Pancreas (tissue), 10 donors: Measurements from ENCODE around the gene ITGB2. TPM values are rescaled to one million over a fixed set of nuclear protein-coding genes. Genes with fewer than 3 reads are reported as not detected.

Experiments
- ATAC-seq, 4 donors: fragments of 200-7000 bp; cut with Tn5 transposase; one replicate each; pipeline versions ENCODE4 v1.8.0 to v1.9.1; 2020; ENCODE audit warnings: mild to moderate bottlenecking in 4 of 4, moderate library complexity in 4 of 4
- DNase-seq, 6 donors: peaks; one replicate each; pipeline ENCODE4 v3.0.0-alpha.2; 2020
- FAIRE-seq: peaks from 2 replicates; lab custom pipeline; 2012; peaks lifted over from hg19 to GRCh38; lab: Jason Lieb, UNC
- H3K27ac ChIP-seq, 4 donors: fragments of 200-600 bp; sonication (generic); 1 replicate in 3 of 4; 2 replicates in 1 of 4; pipeline versions ENCODE4 v1.5.0 to v1.8.0; 2020
- H3K27me3 ChIP-seq, 4 donors: fragments of 200-600 bp; one replicate each; pipeline ENCODE4 v1.8.0; 2021
- H3K36me3 ChIP-seq, 3 donors: fragments of 200-600 bp; sonication (generic) in 1 of 3; one replicate each; pipeline versions ENCODE4 v1.5.0 to v1.8.0; 2020 to 2021
- H3K4me1 ChIP-seq, 3 donors: fragments of 200-600 bp; one replicate each; pipeline ENCODE4 v1.8.0; 2021
- H3K4me3 ChIP-seq, 4 donors: fragments of 200-600 bp; sonication (generic) in 2 of 4; one replicate each; pipeline versions ENCODE4 v1.5.0 to v1.8.0; 2020 to 2021
- H3K9me3 ChIP-seq, 4 donors: fragments of 200-600 bp; one replicate each; pipeline ENCODE4 v1.8.0; 2021
- CTCF ChIP-seq, 4 donors: fragments of 200-600 bp; sonication (generic) in 3 of 4; IDR thresholded peaks; one replicate each; pipeline versions ENCODE4 v1.5.0 to v1.8.0; 2021; ENCODE audit warnings: antibody characterized with exemption in 4 of 4
- WGBS, 2 donors: extraction: QIAGEN DNeasy Blood & Tissue Kit; methylation state at CpG; one replicate each; pipeline ENCODE4 v1.1.7; 2013; 5-methylcytosine and 5-hydroxymethylcytosine counted together
- intact Hi-C, 3 donors: fragments of 100-400 bp; cut with DNase I; formaldehyde crosslinking; loops; one replicate each; pipeline versions ENCODE4 v1.11.1 to v1.14.2; 2022
- polyA plus RNA-seq, 2 donors: library from polyadenylated mRNA; stranded (reverse); fragments of 200-250 nt; gene quantifications; one replicate each; pipeline ENCODE4 v1.2.3, GENCODE V29; 2013
- total RNA-seq, 6 donors: library from RNA; stranded (reverse); fragmentation: NEBNext Ultra II Directional in 4 of 6; extraction: Animal tissue kit (Norgen Biotek cat#: 25700) in 4 of 6; gene quantifications; one replicate each; pipeline versions ENCODE4 v1.2.1 to v1.2.4, GENCODE V29; 2021 to 2023
- donor health status: healthy with polysubstance abuse.
- donor health status: DM: no; HTN: no; CAD: no; lungs with moderate emphysema.
- donor health status: DM: no; HTN: no; CAD: no.
- donor health status: control.
- donor health status: control.
- donor health status: Bipolar disorder and iron deficiency.
- donor health status: DM: yes; HTN: yes; CAD: no.
- donor health status: DM: no; HTN: no; CAD: no.
- donor health status: DM: no; HTN: no; CAD: no.
- donor health status: DM: yes; HTN: yes; CAD: no.

ITGB2 gene
- total and polyA plus RNA-seq, 8 donors: 1.1 to 88.0 (median 11.6) TPM

GRCh38 chr21:44876849-44877575, 43.7 kb downstream of the ITGB2 start:
- FAIRE-seq: no peak
- no peak overlapping the region for H3K27ac ChIP-seq

GRCh38 chr21:44875316-44875700, 45.4 kb downstream of the ITGB2 start:
- FAIRE-seq (no peak), DNase-seq (no peak), ATAC-seq (peak in 1 of 4 donors; percentile 5)
- Histone ChIP-seq H3K9me3 (no peaks in the 10 kb centered on the region), H3K27me3 (no peaks in the 10 kb centered on the region), H3K4me1 (peaks cover 16 to 18% (median 17%) of the 10 kb centered on the region in 3 donors), H3K36me3 (no peaks in the 10 kb centered on the region), H3K27ac (peak overlapping the region; percentile 62 to 89 (median 86)), H3K4me3 (peak overlapping the region in 3 of 4 donors; percentile 45 to 96 (median 81))
- intact Hi-C loops: no loop called here
- TF ChIP-seq CTCF (IDR thresholded peaks at IDR 0.05): no peak
- WGBS, 2 donors: 16 to 29% methylated on average over 6 of the region's 6 CpGs

More at GRCh38 chr21:44876849-44877575, 43.7 kb downstream of the ITGB2 start:
- TF ChIP-seq CTCF (IDR thresholded peaks at IDR 0.05): no peak
- intact Hi-C loops: no loop called here
- Histone ChIP-seq H3K27me3 (no peaks in the 10 kb centered on the region), H3K36me3 (no peaks in the 10 kb centered on the region), H3K4me3 (no peak overlapping the region), H3K4me1 (peaks cover 0 to 4% (median 4%) of the 10 kb centered on the region in 3 donors), H3K9me3 (no peaks in the 10 kb centered on the region)
- DNase-seq: no peak
- WGBS, 2 donors: 79 to 89% methylated on average over 12 of the region's 12 CpGs
- no peak for ATAC-seq

- H3K4me1 ChIP-seq: peaks cover 16 to 25% (median 20%) of the 10 kb centered on the region in 3 donors
- intact Hi-C loops: no loop called here
- H3K27ac ChIP-seq: peak overlapping the region; percentile 62 to 89 (median 86)
These were observed 46.0 kb downstream of the ITGB2 start for GRCh38 chr21:44874497-44875315.

GRCh38 chr21:44874240-44874496, 46.5 kb downstream of the ITGB2 start:
- Histone ChIP-seq H3K4me3 (peak overlapping the region; percentile 45 to 96 (median 88)), H3K9me3 (no peaks in the 10 kb centered on the region), H3K27me3 (no peaks in the 10 kb centered on the region), H3K4me1 (peaks cover 16 to 30% (median 20%) of the 10 kb centered on the region in 3 donors), H3K27ac (peak overlapping the region; percentile 62 to 89 (median 86)), H3K36me3 (no peaks in the 10 kb centered on the region)
- intact Hi-C loops: no loop called here
- no peak for ATAC-seq
- 12 to 21% methylated on average over 20 of the region's 20 CpGs for WGBS, 2 donors
- TF ChIP-seq CTCF (IDR thresholded peaks at IDR 0.05): no peak
- FAIRE-seq: no peak
- no peak for DNase-seq

More at GRCh38 chr21:44874497-44875315, 46.0 kb downstream of the ITGB2 start:
- DNase-seq (peak; percentile 70 to 92 (median 75)), ATAC-seq (peak; percentile 15 to 39 (median 27)), FAIRE-seq (no peak)
- Histone ChIP-seq H3K36me3 (no peaks in the 10 kb centered on the region), H3K27me3 (no peaks in the 10 kb centered on the region), H3K4me3 (peak overlapping the region; percentile 45 to 96 (median 88)), H3K9me3 (no peaks in the 10 kb centered on the region)
- WGBS, 2 donors: 15 to 16% methylated on average over 48 to 49 of the region's 49 CpGs
- TF ChIP-seq CTCF (IDR thresholded peaks at IDR 0.05): no peak
